Activated naive CD4-positive, alpha-beta T cell treated with Interleukin-2 at 50 U/mL for 16 hours (primary cell): ENCODE results near the gene PDE4B.

Source experiments
- DNase-seq: peaks from one replicate; pipeline ENCODE4 v3.0.0-alpha.2; 2020

PDE4B gene

GRCh38 chr1:65890201-65890843 lies 97.6 kb downstream of the PDE4B start:
- DNase-seq, result no peak

- DNase-seq, result no peak
These were observed 102.3 kb downstream of the PDE4B start for GRCh38 chr1:65894738-65895605.

GRCh38 chr1:65896721-65897120 lies 104.0 kb downstream of the PDE4B start:
- no peak for DNase-seq

- no peak for DNase-seq
These were observed 104.8 kb downstream of the PDE4B start for GRCh38 chr1:65897485-65897884.

GRCh38 chr1:65904681-65905083 lies 112.0 kb downstream of the PDE4B start:
- no peak for DNase-seq

GRCh38 chr1:65910432-65910831 lies 117.7 kb downstream of the PDE4B start:
- no peak for DNase-seq

GRCh38 chr1:65911679-65912078 lies 119.0 kb downstream of the PDE4B start:
- no peak for DNase-seq

- no peak for DNase-seq
These were observed 125.9 kb downstream of the PDE4B start for GRCh38 chr1:65918564-65918963.

GRCh38 chr1:65921446-65921845 lies 128.8 kb downstream of the PDE4B start:
- DNase-seq, result no peak

- no peak for DNase-seq
These were observed 131.8 kb downstream of the PDE4B start for GRCh38 chr1:65924471-65924870.

GRCh38 chr1:65938506-65938905 lies 145.8 kb downstream of the PDE4B start:
- no peak for DNase-seq

GRCh38 chr1:65939191-65939590 lies 146.5 kb downstream of the PDE4B start:
- DNase-seq, result no peak

- DNase-seq, result no peak
These were observed 146.9 kb downstream of the PDE4B start for GRCh38 chr1:65939636-65940035.

GRCh38 chr1:65940126-65940525 lies 147.4 kb downstream of the PDE4B start:
- no peak for DNase-seq

GRCh38 chr1:65942476-65942875 lies 149.8 kb downstream of the PDE4B start:
- DNase-seq, result no peak

GRCh38 chr1:65946376-65946775 lies 153.7 kb downstream of the PDE4B start:
- no peak for DNase-seq

- DNase-seq, result no peak
These were observed 154.3 kb downstream of the PDE4B start for GRCh38 chr1:65946960-65947359.

- DNase-seq, result no peak
These were observed 156.0 kb downstream of the PDE4B start for GRCh38 chr1:65948609-65949229.

- no peak for DNase-seq
These were observed 156.5 kb downstream of the PDE4B start for GRCh38 chr1:65949230-65949626.

GRCh38 chr1:65949933-65950332 lies 157.2 kb downstream of the PDE4B start:
- DNase-seq, result no peak

- no peak for DNase-seq
These were observed 160.0 kb downstream of the PDE4B start for GRCh38 chr1:65952696-65953095.

GRCh38 chr1:65953170-65953569 lies 160.5 kb downstream of the PDE4B start:
- DNase-seq, result no peak

- DNase-seq, result no peak
These were observed 162.4 kb downstream of the PDE4B start for GRCh38 chr1:65955071-65955470.

- DNase-seq, result no peak
These were observed 162.8 kb downstream of the PDE4B start for GRCh38 chr1:65955503-65955902.
